ENCODE measurements around the gene TSGA10.
"Not testable (repeated sequence)": the region's sequence is repeated elsewhere in the genome, so short reads cannot be mapped to it uniquely, and the experiment has no call there.

Gene TSGA10

DNA sequence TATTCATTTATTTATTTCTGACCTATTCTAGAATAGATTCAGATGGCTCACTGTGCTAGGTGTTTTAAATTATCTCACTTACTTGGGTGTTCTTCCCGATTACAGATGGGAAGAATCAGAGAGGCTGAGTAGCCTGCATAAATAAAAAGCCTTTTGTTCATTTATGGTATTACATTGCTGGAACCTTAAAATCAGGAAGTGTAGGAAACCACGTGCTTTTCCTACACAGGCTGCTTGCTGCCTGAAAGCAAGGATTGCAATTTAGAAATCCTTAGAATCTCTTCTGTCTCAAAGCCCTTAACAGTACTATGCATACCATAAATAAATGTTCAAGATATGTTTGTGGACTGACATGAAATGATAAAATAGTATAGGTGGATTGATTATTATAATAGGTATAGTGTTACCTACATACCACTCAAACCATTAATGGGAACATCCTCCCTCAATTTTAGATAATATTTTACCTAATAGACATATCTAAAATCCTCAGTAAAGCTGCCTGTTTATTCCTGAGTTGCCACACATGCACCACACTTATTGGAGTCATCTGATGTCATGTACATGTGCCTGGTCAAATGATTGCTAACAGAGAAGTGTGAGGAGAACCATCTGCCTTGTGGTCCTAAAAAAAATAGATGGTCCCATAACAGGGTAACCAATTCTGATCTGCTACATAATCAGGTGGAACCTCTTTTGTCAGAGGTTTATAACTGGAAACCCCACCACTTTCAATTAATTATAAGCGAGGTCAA is 86.7 kb downstream of the TSGA10 start:
- DNase-seq = no peak

DNA sequence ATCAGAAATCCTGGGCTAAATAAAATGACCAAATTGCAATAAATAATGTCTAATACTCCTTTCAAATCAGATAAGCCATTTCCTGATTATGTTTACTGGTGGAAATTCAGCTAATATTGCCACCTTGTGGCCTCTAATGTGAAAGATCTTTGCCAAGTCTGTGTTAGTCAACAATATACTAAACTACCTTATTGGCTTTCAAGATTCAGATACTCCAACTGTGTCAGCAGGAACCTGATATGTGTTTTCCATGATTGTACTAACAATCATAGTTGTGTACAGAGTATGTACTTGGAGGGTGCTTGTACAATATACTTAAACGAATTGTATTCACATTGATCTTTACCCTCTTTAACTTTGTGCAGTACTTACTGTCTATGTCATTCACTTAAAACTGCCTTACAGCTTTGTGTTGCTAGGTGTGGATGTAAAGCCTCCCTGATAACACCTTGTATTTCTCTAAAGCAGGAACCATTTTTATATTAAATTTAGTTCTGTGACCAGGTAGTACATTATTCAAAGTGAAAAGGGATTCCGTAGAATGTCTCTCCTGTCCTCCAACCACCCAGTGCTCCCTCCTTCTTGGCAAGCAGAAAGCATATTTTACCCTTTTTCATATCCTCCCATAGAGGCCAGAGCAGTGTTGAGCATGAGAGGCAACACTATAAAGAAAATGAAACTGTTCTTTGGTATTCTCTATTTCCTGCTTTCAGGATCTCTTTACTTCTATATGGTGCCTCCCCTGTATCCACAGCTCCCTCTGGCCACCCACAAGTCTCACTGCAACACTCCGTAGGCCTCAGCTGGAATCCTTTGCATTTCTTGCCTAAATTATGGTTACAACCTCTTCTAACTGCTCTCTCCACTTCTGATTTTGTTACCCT is 88.4 kb downstream of the TSGA10 start:
- peak; percentile 9 for DNase-seq

DNA sequence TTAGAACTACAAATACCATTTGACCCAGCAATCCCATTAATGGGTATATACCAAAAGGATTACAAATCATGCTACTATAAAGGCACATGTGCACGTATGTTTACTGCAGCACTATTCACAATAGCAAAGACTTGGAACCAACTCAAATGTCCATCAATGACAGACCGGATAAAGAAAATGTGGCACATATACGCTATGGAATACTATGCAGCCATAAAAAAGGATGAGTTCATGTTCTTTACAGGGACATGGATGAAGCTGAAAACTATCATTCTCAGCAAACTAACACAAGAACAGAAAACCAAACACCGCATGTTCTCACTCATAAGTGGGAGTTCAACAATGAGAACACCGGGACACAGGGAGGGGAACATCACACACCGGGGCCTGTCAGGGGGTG is 105.6 kb downstream of the TSGA10 start:
- not testable (repeated sequence) for DNase-seq

DNA sequence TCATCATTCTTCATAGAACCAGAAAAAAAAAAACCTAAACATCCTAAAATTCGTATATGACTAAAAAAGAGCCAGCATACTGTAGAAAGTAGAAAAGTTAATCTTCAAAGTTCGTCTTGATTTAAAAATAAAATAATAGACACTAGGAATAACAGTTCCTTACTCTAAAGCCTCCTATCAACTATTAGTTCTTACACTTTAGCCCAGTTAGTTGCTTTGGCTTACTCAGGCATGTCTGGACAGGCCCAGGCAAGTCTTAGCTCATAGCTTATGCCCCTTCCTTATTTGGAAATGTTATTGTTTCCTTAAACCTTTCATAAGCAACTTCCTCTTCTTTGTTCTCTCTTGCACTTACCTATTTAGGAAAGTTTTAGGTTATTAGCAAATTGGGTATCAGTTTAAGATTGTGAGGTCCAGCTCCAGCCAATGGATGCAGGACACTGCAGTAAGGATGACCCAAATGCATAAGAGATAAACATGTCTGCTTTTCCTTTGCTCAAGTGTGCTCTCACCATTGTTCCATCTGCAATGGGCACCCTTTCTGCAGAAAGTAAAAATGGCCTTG is 113.9 kb downstream of the TSGA10 start:
- not testable (repeated sequence) for DNase-seq

DNA sequence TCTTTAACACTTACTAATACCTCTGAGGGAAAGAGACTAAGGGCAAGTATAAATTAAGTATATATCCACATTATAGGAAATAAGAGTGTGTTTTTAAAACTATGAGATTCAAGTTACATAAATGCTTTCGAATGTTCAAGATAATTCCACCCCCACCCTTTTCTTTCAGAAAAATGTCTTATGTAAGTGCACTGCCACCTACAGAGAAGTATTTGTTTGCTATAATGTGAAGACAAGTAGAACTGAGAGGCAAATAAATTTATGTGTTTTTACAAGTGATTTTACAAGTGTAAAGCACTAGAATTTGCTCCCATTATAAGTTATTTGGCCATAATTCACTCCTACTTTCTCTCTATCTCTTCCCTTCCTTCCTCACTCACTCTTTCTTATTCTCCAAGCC is 118.8 kb downstream of the TSGA10 start:
- no peak for DNase-seq

DNA sequence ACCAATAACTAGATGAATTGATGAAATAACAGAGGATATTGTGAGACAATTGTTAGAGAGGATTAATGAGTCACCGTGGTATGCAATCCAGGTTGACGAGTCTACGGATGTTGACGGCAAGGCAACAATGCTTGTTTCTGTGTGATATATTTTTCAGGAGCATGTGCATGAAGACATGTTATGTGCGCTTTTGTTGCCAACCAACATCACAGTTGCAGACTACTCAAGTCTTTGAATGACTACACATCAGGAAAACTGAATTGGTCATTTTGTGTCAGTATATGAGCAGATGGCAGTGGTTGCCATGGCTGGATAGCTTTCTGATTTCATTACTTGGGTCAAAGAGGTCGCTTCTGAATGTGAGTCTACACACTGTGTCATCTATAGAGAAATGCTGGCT is 122.0 kb downstream of the TSGA10 start:
- no peak for DNase-seq

DNA sequence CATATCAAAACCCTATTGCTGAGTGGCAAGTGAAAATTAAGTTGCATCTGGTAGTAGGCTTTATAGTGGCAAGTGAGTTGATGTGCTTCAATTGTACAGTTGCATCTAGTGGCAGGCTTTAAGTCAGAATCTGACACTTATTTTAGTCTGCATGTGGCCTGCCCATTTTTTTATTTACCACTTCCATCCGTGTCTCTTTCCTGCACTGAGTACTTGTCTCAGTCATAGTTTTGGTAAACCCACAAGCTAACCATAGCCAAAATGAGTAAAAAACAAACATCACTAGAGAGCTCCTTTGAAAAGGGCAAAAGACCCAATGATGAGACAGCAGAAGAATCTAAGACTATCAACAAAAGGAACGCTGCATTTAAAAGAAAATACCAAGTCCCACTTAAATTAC is 122.7 kb downstream of the TSGA10 start:
- no peak for DNase-seq

DNA sequence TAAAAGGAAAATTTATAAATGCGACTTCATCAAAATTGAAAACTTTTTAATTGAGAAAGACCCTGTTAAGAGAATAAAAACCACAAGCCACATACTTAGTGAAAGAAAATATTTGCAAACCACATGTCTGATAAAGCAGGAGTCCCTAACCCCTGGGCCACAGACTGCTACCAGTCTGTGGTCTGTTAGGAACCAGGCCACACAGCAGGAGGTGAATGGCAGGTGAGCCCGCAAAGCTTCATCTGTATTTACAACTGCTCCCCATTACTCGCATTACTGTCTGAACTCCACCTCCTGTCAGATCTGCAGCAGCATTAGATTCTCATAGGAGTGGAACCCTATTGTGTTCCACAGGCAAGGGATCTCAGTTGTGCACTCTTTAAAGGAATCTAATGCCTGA is 123.3 kb downstream of the TSGA10 start:
- DNase-seq = no peak

DNA sequence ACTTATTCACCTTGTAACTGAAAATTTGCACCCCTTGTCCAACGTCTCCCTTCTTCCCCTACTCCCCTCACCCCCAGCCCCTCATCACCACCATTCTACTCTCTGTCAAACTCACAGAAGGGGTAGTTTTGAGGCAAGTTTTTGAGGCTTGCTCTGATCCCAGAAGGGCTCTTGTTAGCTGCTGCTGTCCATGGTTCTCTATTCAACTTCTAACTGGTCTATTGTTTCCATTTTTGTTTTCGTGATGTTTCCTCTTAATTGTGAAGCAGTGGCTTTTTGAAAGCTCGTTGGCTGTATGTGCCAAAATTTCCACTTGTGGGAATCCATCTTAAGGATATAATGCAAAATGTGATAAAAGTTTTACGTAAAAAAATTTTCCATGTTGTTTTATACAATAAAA is 126.2 kb downstream of the TSGA10 start:
- no peak for DNase-seq

DNA sequence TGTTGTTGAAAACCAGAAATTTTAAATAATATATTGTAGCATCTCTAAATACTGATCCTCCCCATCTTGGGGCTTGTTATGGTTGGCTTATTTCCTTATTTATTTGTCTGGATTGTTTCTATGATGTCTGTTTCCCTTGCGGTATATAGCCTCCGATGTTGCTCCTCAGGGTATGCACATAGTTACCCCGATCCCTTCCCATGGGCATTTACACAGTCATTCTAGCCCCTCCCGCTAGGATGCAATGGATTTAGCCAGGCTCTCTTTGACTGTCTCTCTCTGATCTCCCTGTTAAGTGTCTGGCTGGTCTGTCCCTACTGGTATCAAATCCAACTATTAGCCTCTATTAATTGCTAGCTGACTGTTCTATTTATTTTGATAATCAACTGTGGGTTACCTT is 126.9 kb downstream of the TSGA10 start:
- no peak for DNase-seq

DNA sequence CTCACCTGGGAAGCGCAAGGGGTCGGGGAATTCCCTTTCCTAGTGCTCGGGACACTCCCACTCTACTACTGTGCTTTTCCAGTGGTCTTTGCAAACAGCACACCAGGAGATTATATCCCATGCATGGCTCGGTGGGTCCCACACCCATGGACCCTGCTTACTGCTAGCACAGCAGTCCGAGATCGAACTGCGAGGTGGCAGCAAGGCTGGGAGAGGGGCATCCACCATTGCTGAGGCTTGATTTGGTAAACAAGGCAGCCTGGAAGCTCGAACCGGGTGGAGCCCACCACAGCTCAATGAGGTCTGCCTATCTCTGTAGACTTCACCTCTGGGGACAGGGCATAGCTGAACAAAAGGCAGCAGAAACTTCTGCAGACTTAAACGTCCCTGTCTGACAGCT is 154.0 kb downstream of the TSGA10 start:
- no peak for DNase-seq

DNA sequence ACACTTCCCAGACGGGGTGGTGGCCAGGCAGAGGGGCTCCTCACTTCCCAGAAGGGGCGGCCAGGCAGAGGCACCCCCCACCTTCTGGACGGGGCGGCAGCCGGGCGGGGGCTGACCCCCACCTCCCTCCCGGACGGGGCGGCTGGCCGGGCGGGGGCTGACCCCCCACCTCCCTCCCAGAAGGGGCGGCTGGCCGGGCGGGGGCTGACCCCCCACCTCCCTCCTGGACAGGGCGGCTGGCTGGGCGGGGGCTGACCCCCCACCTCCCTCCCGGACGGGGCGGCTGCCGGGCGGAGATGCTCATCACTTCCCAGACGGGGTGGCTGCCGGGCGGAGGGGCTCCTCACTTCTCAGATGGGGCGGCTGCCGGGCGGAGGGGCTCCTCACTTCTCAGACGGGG is 166.0 kb downstream of the TSGA10 start:
- not testable (repeated sequence) for DNase-seq

DNA sequence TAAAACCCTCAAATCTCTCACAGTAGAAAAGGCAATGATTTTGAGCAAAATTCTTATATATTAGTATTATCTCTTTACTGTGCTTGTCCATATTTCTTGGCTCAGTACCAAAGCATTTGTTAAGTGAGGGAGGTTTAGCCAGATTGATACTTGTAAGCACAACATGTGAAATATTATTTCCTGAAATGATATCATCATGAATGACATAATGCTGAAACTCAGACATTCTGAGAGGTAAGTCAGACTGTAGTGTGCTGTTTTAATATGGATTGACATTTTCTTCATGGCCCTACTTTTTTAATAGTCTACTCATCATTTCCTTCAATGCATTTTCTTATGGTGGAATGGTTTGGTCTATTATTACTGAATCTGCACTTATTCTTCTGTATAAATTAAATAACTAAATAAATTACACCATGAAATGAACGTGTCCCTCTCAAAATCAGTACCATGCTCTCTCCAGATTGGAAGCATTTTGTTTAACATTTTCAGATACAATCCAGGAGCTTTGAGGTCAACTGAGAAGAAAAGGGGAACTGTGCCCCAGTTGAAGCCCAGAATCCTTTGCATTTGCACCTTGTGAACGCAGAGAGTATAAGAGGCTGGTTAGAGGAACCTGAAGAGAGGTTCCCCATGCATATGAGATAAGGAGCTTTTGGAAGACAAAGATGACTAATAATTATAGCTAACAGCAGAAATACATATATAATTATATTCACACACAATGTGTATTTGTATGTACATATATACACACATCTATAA is 168.7 kb downstream of the TSGA10 start:
- no peak for DNase-seq

DNA sequence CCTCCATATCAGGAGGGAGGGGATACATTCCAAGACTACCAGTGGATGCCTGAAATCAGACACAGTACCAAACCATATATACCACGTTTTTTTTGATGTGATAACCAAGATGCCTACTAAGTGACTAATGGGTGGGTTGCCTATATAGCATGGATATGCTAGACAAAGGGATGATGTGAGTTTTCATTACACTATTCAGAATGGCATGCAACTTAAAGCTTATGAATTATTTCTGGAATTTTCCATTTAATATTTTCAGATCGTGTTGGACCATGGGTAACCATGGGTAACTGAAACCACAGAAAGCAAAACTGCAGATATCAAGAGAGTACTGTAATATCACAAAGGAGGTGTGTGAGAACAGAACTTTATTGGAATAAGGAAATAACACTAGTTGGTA is 179.1 kb downstream of the TSGA10 start:
- DNase-seq = no peak

DNA sequence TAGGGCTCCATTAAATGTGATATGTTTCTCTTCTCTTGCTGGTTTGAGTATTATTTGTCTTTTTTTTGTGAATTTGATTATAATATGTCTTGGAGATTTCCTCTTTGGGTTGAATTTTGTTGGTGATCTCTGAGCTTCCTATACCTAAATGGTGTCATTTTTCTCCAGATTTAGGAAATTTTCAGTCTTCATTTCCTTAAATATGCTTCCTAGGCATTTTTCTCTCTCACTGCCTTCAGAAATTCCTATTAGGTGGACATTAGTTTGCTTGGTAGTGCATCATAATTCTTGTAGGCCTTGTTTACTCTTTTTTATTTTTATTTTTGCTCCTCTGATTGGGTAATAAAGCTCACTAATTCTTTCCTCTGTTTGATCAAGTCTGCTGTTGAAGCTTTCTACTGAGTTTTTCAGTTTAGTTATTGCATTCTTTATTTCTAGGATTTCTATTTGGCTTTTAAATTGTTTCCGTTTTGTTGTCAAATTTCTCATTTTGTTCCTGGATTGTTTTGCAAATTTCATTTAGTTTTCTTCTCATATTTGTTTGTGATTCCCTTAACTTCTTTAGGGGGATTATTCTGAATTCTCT is 182.1 kb downstream of the TSGA10 start:
- DNase-seq = no peak

DNA sequence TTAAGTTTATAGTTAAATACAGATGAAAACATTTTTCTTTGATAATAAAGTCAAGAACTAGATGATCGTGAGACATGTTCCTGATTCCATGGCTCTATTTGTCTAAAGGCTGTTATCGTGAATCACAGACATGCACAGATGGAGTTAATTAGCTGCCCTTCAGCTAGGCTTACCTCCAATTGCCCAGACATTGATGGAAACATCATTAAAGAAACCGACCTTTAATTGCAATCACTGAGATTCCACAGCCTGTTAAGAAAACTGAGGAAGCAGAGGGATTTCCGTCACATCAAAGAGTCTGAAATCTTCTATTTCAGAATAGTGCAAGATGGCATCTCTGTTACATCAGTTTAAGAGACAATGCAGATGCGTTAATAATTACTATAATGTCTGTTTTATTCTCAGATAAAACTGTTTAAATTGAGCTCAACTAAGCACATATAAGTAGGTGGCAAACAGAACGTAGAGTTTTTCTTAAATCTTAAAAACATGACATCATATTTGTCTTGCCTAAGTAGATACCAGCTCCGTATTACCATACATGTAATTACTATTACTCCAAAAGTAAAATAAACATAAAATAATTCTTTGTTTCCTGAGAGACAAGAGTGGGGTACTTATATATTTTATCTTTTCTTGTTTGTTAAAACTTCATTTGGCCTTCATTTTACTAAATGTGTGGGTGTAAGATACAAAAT is 194.8 kb downstream of the TSGA10 start:
- DNase-seq = no peak

DNA sequence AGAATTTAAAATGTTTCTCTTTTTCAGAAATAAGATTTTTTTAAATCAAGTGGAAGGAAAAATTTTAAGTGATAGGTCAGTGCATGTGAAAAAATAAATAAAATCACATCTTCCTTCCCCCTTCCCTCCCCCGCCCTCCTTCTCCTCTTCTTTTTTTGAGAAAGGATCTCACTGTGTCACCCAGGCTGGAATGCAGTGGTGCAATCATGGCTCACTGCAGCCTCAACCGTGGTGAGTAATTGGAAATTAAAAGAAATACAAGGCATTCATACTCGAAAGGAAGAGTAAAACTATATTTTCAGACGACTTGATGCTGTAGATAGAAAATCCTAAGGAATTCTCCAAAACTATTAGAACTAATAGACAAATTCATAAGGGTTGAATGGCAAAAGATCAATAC is 201.8 kb downstream of the TSGA10 start:
- DNase-seq = no peak

DNA sequence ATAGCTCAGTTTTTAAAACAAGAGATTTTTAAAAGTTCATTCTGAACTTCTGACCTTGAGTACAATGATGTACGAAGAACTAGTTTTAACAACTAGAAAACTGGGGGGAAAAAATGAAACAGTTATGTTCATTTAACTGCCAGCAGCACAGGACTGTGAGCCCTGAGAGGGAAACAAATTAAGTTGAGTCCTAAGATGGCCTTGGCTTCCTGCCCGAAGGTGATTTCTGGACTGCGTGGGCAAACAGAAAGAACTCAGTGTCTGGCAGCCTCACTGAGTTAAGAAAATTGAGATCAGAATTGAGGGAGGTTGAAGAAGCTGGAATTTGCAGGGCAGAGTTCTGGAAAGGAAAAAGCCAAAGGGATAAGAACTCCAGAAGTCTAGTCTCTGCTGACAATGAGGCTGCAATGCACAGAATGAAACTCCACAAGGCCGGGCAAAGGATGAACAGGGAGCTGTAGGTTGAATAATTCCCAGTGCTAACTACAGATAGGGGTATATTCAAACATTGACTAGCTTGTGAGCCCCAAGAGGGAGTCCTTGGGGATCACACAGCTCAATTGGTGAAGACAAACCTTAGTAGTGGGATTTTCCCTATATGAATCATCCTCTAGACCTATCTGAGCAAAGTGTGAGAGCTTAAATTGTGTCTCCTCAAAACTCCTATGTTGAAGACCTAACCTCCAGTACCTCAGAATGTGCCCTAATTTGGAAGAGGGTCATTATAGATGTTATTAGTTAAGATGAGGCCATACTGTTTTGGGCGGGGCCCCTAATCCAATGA is 205.6 kb downstream of the TSGA10 start:
- no peak for DNase-seq

DNA sequence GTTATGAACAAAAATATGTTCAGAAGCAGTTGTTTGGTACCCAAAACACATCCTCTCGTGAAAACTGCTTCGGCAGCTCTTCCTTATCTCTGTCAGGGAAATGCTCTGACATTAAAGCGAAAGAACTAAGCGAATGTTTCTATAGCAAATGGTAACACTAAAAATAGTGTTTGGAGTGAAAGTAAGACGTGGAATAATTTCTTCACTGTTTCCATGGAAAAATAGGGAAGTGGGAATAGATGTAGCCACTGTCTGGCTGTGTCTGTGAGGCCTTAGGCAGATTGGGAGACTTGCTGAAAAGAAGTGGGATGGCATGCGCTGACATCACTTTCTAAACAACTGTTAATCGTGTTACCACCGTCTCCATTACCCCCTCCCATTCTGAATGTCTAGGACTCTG is 207.2 kb downstream of the TSGA10 start:
- no peak for DNase-seq
